NCI-H510A (cell line): ENCODE data around the gene CTNNBL1.
"Not testable (repeated sequence)": the region's sequence is repeated elsewhere in the genome, so short reads cannot be mapped to it uniquely, and the experiment has no call there.

Experiments used
- DNase-seq: peaks from one replicate; lab custom pipeline; 2025; lab: John Stamatoyannopoulos, UW

Gene CTNNBL1

DNA sequence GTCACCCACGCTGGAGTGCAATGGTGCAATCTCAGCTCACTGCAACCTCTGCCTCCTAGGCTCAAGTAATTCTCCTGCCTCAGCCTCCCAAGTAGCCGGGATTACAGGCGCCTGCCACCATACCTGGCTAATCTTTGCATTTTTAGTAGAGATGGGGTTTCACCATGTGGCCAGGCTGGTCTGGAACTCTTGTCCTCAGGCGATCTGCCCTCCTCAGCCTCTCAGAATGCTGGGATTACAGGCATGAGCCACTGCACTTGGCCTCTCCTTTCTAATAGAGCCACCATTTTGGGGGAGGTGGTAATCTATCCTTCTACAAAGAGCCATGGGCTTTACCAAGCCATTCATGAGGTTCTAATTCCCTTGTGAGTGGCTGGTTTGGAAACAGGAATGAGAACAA is 14.1 kb upstream of the CTNNBL1 start:
- not testable (repeated sequence) for DNase-seq

DNA sequence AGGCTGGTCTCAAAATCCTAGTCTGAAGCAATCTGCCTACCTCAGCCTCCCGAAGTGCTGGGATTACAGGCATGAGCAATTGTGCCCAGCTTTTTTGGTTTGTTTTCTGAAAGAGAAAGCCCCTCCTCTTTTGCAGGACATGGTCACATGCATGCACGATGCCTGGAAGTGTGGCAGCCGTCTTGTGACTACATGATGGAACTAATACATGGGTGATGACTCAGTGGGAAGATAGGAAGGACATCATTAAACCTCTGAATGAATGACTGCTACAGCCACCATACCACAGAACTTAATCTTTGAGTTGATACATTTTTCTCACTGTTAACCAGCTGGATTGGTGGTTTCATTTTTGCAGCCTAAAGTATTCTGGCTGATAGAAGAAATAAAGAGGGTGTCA is 13.4 kb upstream of the CTNNBL1 start:
- DNase-seq, result no peak

DNA sequence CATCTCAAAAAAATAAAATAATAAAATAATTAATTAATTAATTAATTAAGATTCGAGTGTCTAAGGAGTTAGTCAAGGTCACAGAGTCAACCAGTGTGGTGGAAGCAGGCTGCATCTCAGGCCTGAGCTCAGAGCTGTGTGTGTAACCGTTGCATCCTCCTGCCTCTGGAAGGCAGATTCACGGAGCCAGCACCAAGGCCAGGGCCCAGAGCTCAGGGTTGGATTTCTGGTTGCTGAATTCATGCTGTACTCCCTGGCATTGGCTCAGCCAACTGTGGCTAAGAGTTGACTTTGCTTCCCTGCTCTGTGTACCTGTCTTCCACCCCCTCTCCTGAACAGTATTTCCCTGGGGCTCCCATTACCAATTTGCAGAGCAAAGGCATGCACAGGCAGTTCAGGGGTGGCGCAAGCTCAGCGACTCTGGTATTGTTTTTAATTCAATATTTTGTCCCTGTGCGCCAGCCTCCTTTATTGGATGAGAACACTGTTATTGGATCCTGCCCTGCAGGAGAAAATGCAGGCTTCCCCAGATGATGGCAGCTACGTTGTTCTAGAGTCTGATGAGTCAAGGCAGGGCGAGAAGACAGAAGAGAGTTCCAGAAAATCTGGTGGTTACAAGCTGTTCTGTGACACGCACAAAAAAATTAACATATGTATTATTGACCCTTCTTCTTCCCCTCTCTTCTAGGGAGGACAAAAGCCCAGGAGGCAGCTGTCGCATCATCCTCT is 12.3 kb upstream of the CTNNBL1 start:
- DNase-seq, result no peak

DNA sequence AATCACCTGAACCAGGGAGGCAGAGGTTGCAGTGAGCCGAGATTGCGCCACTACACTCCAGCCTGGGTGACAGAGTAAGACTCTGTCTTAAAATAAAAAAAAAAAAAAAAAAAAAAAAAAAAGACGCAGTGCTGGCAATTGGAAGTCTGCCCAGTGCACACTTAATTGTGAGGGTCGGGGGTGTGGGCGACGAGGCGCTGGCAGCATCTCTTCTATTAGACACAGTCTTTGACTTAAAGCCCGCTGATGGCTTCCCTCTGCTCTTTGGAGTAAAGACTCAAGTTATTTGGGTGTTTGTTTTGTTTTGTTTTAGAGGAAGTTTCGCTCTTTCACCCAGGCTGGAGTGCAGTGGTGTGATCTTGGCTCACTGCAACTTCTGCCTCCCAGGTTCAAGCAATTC is 10.7 kb upstream of the CTNNBL1 start:
- DNase-seq, result not testable (repeated sequence)

DNA sequence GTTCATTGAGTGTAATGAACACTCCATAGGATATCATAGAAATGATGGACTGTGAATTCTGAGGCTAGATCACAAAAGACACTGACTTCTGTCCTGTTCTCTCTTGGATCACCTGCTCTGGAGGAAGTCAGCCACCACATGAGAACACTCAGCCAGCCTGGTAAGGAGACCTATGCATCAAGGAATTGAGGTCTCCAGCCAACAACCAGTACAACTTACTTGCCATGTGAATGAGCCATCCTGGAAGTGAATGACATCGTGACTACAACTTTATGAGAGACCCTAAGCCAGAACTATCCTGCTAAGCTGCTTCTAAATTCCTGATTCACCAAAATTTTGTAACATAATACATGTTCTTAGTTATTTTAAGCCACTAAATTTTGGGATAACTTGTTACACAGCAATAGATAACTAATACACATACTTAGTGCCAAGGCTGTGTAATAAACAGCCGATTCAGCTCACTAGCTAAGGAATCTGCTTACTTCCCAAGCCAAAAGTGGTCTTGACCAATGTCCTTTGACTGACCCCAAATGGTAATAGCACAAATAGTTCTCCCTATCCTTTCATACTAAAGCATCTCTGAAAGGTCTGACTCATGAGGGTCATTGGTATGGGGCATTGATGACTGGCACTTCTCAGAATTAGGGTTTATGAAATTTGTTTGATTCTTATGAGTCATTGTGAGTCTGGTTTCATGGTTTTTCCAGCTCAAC is 6.9 kb upstream of the CTNNBL1 start:
- no peak for DNase-seq

DNA sequence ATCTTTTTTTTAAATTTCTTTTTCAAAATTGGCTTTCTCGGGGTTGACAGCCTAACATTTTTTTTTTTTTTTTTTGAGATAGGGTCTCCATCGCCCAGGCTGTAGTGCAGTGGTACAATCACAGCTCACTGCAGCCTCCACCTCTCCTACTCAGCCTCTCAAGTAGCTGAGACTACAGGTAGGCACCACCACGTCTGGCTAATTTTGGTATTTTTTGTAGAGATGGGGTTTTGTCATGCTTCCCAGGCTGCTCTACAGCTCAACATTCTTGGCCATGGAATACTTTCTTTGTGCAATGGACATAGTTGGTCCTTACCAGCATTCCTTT is 6.4 kb upstream of the CTNNBL1 start:
- no peak for DNase-seq

DNA sequence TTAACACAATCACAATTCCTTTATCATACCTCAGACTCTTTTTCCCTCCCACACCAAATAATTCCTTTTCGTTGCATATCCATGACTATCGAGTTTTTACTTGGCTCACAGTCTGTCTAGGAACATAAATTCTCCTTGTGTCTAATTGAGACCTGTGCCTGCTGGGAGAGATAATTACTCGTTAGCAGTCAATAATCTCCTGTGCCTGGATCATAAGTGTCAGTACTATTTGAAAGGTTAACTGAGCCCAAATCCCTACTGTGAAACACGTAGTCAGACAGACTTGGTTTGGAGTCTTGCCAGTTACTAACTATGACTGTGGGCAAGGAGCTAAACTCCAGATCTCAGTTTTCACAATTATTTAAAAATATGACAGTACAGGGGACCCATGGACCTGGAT is 5.7 kb upstream of the CTNNBL1 start:
- DNase-seq, result no peak

DNA sequence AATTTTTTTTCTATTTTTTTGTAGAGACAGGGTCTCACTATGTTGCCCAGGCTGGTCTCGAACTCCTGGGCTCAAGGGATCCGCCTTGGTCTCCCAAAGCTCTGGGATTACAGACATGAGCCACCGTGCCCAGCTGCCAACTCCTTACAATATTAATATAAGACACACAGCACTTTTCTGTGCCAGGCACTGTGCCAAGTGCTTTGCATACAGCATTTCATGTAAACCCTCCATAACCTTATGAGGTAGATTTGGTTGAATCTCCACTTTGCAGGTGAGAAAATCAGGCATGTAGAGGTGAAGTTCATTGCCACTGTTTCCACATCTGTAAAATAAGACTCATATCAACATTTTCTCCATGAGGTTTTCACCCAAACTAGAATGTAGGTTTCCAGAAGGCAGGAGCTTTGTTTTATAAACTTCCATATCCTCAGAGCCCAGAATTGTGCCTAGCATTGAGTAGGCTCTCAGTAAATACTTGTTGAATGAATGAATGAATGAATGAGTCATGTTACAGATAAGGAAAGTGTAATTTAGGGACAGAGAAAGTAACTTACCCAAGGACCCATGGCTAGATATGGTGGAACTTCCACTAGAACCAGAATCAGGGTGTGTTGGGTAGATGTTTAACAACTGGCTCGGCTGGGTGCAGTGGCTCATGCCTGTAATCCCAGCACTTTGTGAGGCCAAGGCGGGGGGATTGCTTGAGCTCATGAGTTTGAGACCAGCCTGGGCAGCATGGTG is 3.0 kb upstream of the CTNNBL1 start:
- no peak for DNase-seq

DNA sequence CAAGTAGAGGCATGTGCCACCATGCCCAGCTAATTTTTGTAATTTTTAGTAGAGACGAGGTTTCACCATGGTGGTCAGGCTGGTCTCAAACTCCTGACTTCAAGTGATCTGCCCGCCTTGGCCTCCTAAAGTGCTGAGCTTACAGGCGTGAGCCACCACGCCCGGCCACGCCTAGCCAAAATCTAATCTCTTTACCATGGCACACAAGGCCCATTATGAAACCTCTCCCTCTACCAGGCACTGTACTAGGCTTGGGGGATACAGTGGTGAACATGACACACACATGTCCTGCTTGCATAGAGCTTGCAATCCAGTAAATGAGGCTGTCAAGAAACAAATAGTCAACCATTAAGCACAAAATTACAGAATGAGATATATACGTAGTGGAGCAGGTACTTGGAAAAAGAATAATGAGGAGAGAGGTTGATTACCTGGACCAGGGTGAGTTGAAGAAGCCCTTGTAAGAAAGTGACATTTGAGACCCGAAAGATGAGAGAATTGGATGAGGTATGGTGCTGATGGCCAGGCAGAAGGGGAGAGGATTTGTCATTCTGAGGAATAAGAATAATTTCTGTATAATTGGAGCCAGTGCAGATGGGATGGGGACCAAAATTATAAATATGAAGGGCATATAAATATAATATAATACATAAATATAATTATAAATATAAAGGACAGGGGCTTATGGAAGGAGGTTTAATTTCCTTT is 1.2 kb upstream of the CTNNBL1 start:
- no peak for DNase-seq

DNA sequence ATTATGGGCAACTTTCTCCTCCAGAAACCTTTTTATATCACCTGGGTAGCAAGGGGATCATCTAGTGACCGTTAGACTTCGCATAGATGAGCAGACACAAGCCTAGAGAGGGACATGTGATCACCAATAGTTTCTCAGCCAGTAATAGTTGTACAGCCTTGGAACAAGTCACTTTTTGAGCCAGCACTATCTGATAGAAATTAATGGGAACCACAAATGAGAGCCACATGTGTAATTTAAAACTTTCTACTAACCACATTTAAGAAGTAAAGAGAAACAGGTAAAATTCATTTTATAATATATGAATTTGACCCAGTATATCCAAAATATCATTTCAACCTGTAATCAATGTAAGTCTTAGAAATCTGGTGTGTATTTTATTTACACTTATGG is 592 bp upstream of the CTNNBL1 start:
- DNase-seq, result no peak

DNA sequence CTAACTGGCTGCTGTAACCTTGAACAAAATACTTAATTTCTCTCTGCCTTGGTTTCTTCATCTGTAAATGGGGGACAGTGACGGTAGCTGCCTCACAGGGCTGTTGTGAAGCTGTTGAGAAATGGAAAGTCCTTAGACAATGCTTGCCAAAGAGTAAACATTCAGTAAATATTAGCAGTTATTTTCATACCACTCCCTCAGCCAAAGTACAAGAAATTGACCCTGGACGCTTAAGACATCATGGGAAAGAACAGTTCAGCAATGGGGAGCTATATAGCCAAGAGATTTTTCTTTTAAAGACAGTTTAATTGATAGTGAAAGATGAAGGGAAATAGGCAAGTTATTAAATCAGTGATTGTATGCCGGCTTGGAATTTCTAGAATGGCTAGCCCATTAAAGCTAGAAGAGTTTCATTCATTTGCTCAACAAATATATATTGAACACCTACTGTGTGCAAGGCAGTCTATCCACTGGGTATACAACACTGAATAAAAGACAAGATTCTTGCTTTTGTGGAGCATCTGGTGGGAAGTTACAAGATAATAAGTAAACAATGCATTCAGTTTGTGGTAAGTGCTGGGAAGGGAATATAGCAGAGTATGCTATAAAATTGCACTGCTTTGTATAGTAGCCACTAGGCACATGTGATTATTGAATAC is 2.0 kb downstream of the CTNNBL1 start:
- no peak for DNase-seq

DNA sequence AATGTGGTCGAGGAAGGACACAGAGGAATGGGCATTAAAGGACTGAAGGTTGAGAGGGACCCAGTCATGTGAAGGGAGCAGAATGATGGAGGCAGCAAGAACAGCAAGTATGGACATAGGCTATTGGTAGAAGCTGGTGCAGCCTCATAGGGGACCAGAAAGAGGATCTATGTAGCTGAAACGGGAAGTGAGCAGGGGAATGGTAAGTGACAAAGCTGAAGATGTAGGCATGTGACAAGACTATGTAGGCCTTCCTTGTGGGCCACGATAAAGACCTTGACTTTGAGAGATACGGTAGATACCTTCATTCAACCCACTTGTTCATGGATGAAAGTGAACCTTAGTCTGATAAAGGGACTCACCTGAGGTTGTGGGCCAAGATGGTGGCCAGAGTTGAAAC is 3.5 kb downstream of the CTNNBL1 start:
- DNase-seq, result no peak

DNA sequence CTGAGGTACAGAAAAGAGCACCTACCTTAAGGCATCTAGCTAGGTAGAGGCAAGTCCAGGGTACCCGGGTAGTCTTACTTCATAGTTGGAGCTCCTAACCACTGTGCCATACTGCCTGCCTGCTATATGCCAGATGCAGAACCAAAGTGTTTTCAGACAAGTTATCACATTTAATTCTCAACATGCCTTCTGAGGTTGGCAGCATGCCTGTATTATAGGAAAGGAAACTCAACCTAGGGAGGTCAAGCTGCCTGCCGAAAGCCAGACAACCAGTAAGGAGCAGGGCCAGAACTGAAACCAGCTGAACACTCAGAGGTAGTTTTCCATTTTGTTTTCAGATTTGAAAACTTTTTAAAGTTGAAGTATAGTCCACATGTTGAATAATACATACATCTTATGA is 5.4 kb downstream of the CTNNBL1 start:
- no peak for DNase-seq

DNA sequence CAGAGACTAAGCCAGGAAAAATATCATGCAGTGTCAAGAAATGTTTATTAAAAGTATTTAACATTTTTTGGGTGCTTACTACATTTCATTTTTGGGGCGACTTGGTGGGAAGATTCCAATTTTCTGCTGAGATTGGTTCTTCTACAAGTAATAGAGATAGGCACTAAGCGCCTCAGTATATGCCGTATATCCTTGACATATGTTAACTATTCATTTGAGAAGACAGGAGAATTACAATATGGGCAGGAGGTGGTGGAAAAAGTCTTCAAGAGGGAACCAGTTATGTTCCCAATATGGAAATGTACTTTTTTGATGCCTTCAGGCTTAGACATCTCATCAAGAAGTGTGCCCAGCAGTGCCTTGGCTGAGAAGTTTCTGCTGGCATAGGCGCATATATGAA is 6.5 kb downstream of the CTNNBL1 start:
- DNase-seq, result no peak

DNA sequence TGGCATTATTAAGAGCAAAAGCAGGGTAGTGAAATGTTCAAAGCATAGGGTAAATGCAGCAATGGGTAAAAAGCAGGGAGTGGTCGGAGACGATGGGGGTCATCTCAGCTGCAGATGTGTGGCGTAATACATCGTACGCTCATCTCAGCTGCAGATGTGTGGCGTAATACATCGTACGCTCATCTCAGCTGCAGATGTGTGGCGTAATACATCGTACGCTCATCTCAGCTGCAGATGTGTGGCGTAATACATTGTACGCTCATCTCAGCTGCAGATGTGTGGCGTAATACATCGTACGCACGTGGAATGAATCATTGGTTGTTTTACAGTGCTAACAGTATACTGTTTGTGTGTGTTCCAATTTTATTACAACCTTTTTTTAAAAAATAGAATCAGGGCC is 7.8 kb downstream of the CTNNBL1 start:
- DNase-seq, result not testable (repeated sequence)

DNA sequence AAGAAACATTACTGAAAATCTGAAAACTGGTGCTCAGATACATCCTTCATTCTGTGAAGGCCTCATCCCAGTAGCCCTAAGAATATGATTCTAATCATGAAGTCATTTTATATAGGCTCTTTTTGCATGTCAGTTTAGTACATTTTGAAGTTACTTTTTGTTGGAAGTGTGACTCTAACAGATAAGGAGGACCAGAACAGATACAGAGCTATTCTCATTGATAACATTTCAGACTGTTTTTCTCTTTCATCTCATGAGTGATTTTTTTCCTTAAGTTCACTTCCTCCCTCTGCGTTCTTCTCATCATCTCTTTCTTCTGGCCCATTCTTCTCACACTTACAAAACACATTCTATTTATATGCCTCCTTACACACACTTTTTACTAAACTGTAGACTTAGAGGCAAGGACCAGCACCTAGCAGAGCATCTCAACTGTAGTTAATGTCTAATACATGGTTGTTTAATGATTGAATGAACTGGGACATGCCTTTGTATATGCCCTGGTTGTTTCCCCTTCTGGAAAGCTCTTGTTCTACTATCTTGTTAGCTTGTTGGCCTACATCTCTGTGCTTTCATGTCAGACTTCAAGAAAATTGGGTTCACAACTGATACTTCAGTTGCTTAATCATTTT is 8.7 kb downstream of the CTNNBL1 start:
- DNase-seq, result no peak

DNA sequence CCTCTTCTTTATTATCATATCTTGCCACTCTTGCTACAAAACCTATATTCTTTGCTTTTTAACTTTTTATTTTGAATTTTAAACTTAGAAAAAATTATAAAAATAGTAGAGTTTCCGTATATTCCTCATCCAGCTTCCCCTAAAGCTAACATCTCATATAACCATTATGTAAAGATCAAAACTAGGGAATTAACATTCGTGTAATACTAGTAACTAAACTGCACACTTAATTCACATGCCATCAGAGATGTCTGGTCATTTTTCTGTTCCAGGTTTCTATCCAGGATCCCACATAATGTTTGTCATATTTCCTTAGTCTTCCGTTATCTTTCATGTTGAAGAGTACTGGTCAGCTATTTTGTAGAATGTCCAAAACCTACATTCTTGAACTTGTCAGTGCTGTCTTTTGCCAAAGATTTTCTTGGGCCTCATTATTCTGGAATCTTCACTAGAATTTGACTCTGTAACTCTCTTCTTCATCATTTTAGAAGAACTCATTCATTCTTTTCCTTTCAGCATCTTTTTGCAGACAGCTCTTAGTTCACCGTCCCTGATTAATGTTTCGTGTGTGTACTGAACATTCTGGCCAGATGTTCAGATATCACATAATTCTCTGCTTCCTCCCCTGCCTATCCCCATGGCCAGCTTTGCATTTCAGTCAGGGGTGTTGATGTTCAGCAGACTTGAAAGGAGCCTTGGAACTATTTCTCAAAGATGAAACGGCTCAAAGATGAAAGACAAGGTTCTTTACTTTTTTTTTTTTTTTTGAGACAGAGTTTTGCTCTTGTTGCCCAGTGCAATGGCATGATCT is 9.4 kb downstream of the CTNNBL1 start:
- no peak for DNase-seq

DNA sequence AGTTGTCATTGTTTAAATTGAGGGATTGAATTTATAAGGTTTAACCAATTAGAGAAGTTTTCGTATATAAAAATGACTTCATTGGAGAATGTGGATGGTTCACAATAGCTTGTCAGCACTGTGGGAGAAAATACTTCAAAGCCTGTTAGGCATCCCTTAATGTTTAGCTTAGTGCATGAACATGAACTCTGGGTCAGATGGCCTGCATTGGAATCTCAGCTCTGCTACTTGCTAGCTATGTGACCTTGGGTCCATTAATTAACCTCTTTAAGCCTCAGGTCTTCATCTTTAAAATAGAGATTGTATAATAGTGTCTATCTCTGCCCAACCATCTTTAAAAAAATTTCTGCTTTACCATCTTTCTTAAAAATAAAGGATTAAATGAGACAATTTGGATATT is 11.1 kb downstream of the CTNNBL1 start:
- DNase-seq, result no peak

DNA sequence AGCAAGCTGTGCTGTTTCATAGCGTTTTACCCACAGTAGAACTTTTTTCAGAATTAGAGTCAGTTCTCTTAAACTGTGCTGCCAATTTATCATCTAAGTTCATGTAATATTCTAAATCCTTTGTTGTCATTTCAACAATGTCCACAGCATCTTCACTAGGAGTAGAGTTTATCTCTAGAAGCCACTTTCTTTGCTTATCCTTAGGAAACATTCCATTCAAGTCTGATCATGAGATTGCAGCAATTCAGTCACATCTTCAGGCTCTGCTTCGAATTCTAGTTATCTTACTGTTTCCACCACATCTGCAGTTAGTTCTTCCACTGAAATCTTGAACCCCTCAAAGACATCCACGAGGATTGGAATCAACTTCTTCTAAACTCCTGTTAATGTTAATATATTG is 12.5 kb downstream of the CTNNBL1 start:
- DNase-seq, result no peak

DNA sequence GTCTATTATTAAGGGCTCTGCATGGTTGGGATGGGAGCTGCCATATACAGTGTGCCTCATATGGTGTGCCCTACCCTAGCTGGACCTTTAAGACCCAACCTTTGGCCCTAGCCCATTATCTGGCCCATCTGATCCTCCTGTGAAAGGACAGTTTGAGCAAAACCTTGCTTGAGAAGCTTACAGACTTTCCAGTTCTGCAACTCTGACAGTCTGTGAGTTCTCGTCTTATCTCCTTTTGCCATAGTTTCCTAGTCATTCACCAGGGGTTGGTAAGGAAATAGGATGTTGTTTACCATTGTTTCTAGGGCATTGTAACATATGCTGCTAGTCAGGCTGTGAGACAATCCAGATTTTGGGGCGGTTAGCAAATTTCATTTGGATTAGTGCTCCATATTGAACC is 17.2 kb downstream of the CTNNBL1 start:
- DNase-seq, result no peak
